ENCODE measurements around the gene SPATA31E1. TPM values are rescaled to one million over a fixed set of nuclear protein-coding genes. Genes with fewer than 3 reads are reported as not detected.

SPATA31E1 gene
- total RNA-seq, 1 donor from 2014 or later, result not detected

DNA sequence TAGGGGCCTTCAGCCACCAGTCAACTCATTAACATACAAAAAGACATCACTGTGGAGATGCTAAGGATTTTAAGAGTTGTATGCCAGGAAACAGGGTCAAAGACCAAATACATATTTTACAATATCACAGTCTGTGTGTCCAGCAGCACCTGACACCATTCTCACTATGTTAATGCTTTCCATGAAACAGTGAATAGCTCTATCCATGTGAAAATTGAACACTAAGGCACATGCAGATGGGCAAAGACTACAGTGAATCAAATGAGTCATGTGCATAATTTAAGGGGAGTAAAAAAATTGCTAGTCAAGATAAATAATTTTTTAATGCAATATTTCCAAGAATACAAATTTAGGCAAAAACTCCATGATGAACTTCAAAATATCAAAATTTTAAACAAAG, 7.6 kb upstream of the SPATA31E1 start:
- H3K4me1 ChIP-seq, result no peaks in the 10 kb centered on the region

GRCh38 chr9:87875831-87876545, 6.7 kb upstream of the SPATA31E1 start:
- no peak for TF ChIP-seq CTCF (IDR thresholded peaks at IDR 0.05)
- no peak overlapping the region for H3K4me3 ChIP-seq
- H3K4me1 ChIP-seq, result no peaks in the 10 kb centered on the region
- no peak for DNase-seq (ENCODE audit: low spot score in 2 of 2)
- no peaks in the 10 kb centered on the region for H3K27me3 ChIP-seq
- H3K36me3 ChIP-seq, result no peaks in the 10 kb centered on the region
- H3K27ac ChIP-seq, result no peak overlapping the region
- intact Hi-C loops (cut with DNase I), result no loop called here
- H3K9me3 ChIP-seq, result no peaks in the 10 kb centered on the region

More for the DNA sequence above, 7.6 kb upstream of the SPATA31E1 start:
- intact Hi-C loops (cut with DNase I), result no loop called here
- Histone ChIP-seq H3K36me3 (no peaks in the 10 kb centered on the region), H3K27ac (no peak overlapping the region), H3K4me3 (no peak overlapping the region), H3K9me3 (no peaks in the 10 kb centered on the region), H3K27me3 (no peaks in the 10 kb centered on the region)
- no peak for TF ChIP-seq CTCF (IDR thresholded peaks at IDR 0.05)
- no peak for DNase-seq (ENCODE audit: low spot score in 2 of 2)

- Histone ChIP-seq H3K27ac (no peak overlapping the region), H3K36me3 (no peaks in the 10 kb centered on the region), H3K27me3 (no peaks in the 10 kb centered on the region), H3K9me3 (no peaks in the 10 kb centered on the region), H3K4me3 (no peak overlapping the region), H3K4me1 (no peaks in the 10 kb centered on the region)
- no peak for DNase-seq (ENCODE audit: low spot score in 2 of 2)
- no peak for TF ChIP-seq CTCF (IDR thresholded peaks at IDR 0.05)
- intact Hi-C loops (cut with DNase I), result no loop called here
Measured at GRCh38 chr9:87876708-87877107, 6.0 kb upstream of the SPATA31E1 start.

GRCh38 chr9:87878989-87879511, 3.6 kb upstream of the SPATA31E1 start:
- H3K9me3 ChIP-seq, result no peaks in the 10 kb centered on the region
- intact Hi-C loops (cut with DNase I), result no loop called here
- no peak for DNase-seq (ENCODE audit: low spot score in 2 of 2)

GRCh38 chr9:87880116-87880515, 2.6 kb upstream of the SPATA31E1 start:
- no peak overlapping the region for H3K4me3 ChIP-seq
- no peaks in the 10 kb centered on the region for H3K27me3 ChIP-seq
- TF ChIP-seq CTCF (IDR thresholded peaks at IDR 0.05), result no peak

More at GRCh38 chr9:87878989-87879511, 3.6 kb upstream of the SPATA31E1 start:
- Histone ChIP-seq H3K36me3 (no peaks in the 10 kb centered on the region), H3K4me1 (no peaks in the 10 kb centered on the region), H3K27ac (no peak overlapping the region), H3K4me3 (no peak overlapping the region), H3K27me3 (no peaks in the 10 kb centered on the region)
- TF ChIP-seq CTCF (IDR thresholded peaks at IDR 0.05), result no peak

More at GRCh38 chr9:87880116-87880515, 2.6 kb upstream of the SPATA31E1 start:
- no peak overlapping the region for H3K27ac ChIP-seq
- DNase-seq (ENCODE audit: low spot score in 2 of 2), result no peak
- H3K4me1 ChIP-seq, result no peaks in the 10 kb centered on the region
- H3K9me3 ChIP-seq, result no peaks in the 10 kb centered on the region
- no peaks in the 10 kb centered on the region for H3K36me3 ChIP-seq
- intact Hi-C loops (cut with DNase I), result no loop called here
